Left lung (tissue), 10 donors: Measurements from ENCODE around the gene TNIK. TPM values are rescaled to one million over a fixed set of nuclear protein-coding genes. Genes with fewer than 3 reads are reported as not detected.
A peak's percentile ranks its signal among the peaks of the same experiment; 100 is the strongest.

Experiments
- ATAC-seq: fragments of 200-7000 bp; cut with Tn5 transposase; one replicate; pipeline ENCODE4 v1.9.1; 2020; ENCODE audit warnings: moderate library complexity
- DNase-seq, 4 donors: peaks; one replicate each; pipeline ENCODE4 v3.0.0-alpha.2; 2013 to 2020
- H3K27ac ChIP-seq, 2 donors: fragments of 200-600 bp; sonication (generic) in 1 of 2; one replicate each; pipeline versions ENCODE4 v1.5.0 to v1.8.0; 2020 to 2021
- H3K27me3 ChIP-seq, 2 donors: fragments of 200-600 bp; sonication (generic) in 1 of 2; one replicate each; pipeline versions ENCODE4 v1.5.0 to v1.8.0; 2020 to 2021
- H3K36me3 ChIP-seq, 2 donors: fragments of 200-600 bp; sonication (generic) in 1 of 2; one replicate each; pipeline versions ENCODE4 v1.5.0 to v1.8.0; 2020 to 2021
- H3K4me1 ChIP-seq, 2 donors: fragments of 200-600 bp; one replicate each; pipeline ENCODE4 v1.8.0; 2021
- H3K4me3 ChIP-seq, 2 donors: fragments of 200-600 bp; sonication (generic) in 1 of 2; one replicate each; pipeline versions ENCODE4 v1.5.0 to v1.8.0; 2020 to 2021; ENCODE audit warnings: mild to moderate bottlenecking in 1 of 2
- H3K9me3 ChIP-seq, 2 donors: fragments of 200-600 bp; sonication (generic) in 1 of 2; one replicate each; pipeline versions ENCODE4 v1.5.0 to v1.8.0; 2020 to 2021
- intact Hi-C, 2 donors: fragments of 100-400 bp; cut with DNase I; formaldehyde crosslinking; loops; one replicate each; pipeline versions ENCODE4 v1.11.2 to v1.14.2; 2022
- polyA plus RNA-seq, 6 donors: library from polyadenylated mRNA; unstranded; fragments of 120-200 nt; gene quantifications; one replicate each; pipeline ENCODE4 v1.2.1, GENCODE V29; 2013; ENCODE audit not compliant: insufficient read length in 6 of 6
- total RNA-seq, 2 donors: library from RNA; stranded (reverse); fragmentation: NEBNext Ultra II Directional; extraction: Animal tissue kit (Norgen Biotek cat#: 25700); gene quantifications; one replicate each; pipeline ENCODE4 v1.2.1, GENCODE V29; 2021
- TF ChIP-seq, protein P1 (sequence below), 2 donors: fragments of 200-600 bp; sonication (generic) in 1 of 2; IDR thresholded peaks; one replicate each; pipeline versions ENCODE4 v1.5.0 to v1.8.0; 2021; ENCODE audit warnings: antibody characterized with exemption in 2 of 2
- donor health status: DM: no; HTN: yes; CAD: no.
- donor health status: DM: no; HTN: no; CAD: no.

The TNIK gene
- total and polyA plus RNA-seq, 8 donors, result 14.8 to 42.0 (median 17.4) TPM

DNA sequence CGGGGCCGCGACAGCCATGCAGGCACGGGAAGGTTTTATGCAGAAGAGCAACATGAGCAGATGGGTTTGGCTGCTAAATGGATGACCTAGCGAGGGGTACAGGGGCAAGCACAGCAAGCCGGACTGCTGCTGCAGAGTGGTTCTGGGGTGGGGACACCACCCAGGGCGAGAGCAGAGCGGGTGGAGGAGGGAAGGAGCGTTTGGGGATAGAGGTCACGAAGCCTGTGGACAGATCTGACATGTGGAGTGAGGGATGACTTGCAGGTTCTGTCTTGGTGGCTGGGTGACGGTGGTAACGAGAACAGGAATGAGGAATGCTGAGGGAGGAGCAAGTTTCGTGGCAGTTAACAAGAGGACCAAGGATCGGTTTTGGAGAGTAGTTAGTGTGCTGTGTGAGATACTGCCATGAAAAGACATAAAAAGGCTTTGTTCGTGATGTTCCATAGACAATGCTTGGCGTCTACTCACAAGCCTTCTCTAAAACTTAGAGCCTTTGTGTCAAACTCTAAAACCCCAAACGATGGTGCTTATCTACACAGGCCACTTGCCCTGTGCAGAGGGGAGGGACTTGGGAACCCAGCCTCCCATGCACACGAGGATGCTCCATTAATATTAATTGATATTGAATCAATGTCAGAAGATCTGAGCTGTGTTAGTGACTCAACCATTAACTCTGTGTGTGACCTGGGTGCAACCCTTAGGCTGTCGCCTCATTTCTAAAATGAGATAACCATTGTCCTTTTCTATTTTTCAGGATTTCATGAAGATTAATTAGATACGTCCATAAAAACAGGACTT is 301.0 kb downstream of the TNIK start:
- H3K4me1 ChIP-seq, result no peaks in the 10 kb centered on the region
- H3K27me3 ChIP-seq, result no peaks in the 10 kb centered on the region
- TF ChIP-seq, protein P1, sequence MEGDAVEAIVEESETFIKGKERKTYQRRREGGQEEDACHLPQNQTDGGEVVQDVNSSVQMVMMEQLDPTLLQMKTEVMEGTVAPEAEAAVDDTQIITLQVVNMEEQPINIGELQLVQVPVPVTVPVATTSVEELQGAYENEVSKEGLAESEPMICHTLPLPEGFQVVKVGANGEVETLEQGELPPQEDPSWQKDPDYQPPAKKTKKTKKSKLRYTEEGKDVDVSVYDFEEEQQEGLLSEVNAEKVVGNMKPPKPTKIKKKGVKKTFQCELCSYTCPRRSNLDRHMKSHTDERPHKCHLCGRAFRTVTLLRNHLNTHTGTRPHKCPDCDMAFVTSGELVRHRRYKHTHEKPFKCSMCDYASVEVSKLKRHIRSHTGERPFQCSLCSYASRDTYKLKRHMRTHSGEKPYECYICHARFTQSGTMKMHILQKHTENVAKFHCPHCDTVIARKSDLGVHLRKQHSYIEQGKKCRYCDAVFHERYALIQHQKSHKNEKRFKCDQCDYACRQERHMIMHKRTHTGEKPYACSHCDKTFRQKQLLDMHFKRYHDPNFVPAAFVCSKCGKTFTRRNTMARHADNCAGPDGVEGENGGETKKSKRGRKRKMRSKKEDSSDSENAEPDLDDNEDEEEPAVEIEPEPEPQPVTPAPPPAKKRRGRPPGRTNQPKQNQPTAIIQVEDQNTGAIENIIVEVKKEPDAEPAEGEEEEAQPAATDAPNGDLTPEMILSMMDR (IDR thresholded peaks at IDR 0.05), result no peak
- DNase-seq, result peak in 1 of 4 donors; percentile 57
- no peak overlapping the region for H3K4me3 ChIP-seq
- intact Hi-C loops, result no loop called here
- H3K9me3 ChIP-seq, result peaks cover 0 to 13% of the 10 kb centered on the region in 2 donors
- H3K27ac ChIP-seq, result no peak overlapping the region
- H3K36me3 ChIP-seq, result peaks cover 0 to 23% of the 10 kb centered on the region in 2 donors
- ATAC-seq, result no peak

- DNase-seq (no peak), ATAC-seq (no peak)
- Histone ChIP-seq H3K4me3 (no peak overlapping the region), H3K27me3 (no peaks in the 10 kb centered on the region), H3K36me3 (peaks cover 0 to 17% of the 10 kb centered on the region in 2 donors), H3K4me1 (no peaks in the 10 kb centered on the region), H3K9me3 (peaks cover 0 to 7% of the 10 kb centered on the region in 2 donors), H3K27ac (no peak overlapping the region)
- TF ChIP-seq, protein P1 (IDR thresholded peaks at IDR 0.05), result no peak
- intact Hi-C loops, result no loop called here
Observed at GRCh38 chr3:171157980-171158379, 302.2 kb downstream of the TNIK start.

GRCh38 chr3:171157286-171157685 is 302.9 kb downstream of the TNIK start:
- DNase-seq, result peak in 2 of 4 donors; percentile 41 to 70
- ATAC-seq, result peak; percentile 13
- no peaks in the 10 kb centered on the region for H3K4me1 ChIP-seq
- TF ChIP-seq, protein P1 (IDR thresholded peaks at IDR 0.05), result no peak
- H3K36me3 ChIP-seq, result peaks cover 0 to 17% of the 10 kb centered on the region in 2 donors
- H3K27ac ChIP-seq, result no peak overlapping the region
- intact Hi-C loops, result no loop called here
- H3K27me3 ChIP-seq, result no peaks in the 10 kb centered on the region
- no peak overlapping the region for H3K4me3 ChIP-seq
- H3K9me3 ChIP-seq, result peaks cover 0 to under 1% of the 10 kb centered on the region in 2 donors

DNA sequence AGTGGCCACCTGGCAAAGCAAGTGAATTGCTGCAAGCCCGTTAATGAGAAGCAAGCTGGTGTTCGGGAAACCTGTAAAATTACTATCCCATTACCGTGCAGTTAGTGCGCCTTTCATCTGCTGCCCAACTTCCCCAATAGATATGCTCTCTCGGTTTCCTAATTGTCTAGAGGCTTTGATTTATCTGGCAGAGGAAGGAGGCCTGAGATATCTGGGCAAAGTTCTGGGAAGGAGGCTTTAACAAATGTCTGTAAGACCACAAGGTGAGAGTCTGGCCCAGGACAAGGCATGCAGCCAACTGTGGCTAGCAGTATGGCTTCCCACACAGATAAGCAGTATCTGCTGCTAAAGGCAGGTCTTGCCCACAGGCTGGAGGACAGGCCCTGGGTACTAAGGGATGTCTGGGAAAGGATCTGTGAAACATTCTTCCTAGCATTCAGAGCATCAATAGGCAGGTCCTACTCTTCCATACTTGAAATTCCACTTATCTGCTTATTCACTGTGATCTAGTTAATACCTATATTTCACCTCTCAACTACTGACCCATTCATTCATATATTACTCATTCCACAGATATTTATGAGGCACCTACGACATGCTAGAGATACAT is 303.7 kb downstream of the TNIK start:
- Histone ChIP-seq H3K36me3 (peaks cover 0 to 17% of the 10 kb centered on the region in 2 donors), H3K27me3 (no peaks in the 10 kb centered on the region), H3K4me1 (no peaks in the 10 kb centered on the region), H3K27ac (no peak overlapping the region), H3K4me3 (no peak overlapping the region), H3K9me3 (no peaks in the 10 kb centered on the region)
- TF ChIP-seq, protein P1 (IDR thresholded peaks at IDR 0.05), result no peak
- ATAC-seq, result no peak
- no peak for DNase-seq
- intact Hi-C loops, result no loop called here

DNA sequence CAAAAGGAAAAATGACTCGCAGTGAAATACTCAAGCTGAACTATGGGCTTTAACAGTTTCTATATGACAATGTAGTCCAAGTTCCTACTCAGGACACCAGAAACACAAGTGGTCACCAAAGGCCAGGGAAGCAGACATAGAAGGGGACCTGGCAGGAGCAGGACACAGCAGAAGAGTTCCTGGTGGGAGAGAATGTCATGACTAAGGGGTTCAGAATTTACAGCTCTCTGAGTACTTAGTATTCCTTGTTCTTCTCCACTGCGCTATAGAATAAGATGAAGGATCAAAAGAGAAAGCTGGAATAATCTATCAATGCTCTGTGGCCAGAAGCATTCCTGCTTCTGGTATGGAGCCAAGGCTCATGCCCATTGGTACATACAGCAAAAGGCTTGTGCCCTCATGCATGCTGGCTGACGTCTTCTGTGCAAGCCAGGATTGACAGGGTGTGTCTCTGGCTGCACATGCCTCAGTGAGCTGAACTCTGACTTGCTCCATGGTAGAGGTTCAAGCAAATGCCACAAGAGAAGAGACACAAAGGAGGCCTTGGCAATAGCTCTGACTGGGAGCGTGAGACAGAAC is 305.0 kb downstream of the TNIK start:
- no peaks in the 10 kb centered on the region for H3K4me1 ChIP-seq
- H3K27me3 ChIP-seq, result no peaks in the 10 kb centered on the region
- no peak overlapping the region for H3K4me3 ChIP-seq
- no peak overlapping the region for H3K27ac ChIP-seq
- H3K36me3 ChIP-seq, result peaks cover 0 to 14% of the 10 kb centered on the region in 2 donors
- intact Hi-C loops, result no loop called here
- no peak for DNase-seq
- TF ChIP-seq, protein P1 (IDR thresholded peaks at IDR 0.05), result no peak
- ATAC-seq, result no peak
- H3K9me3 ChIP-seq, result no peaks in the 10 kb centered on the region
